ENCODE measurements around the gene CEBPA.

- no peak for TF ChIP-seq CTCF (IDR thresholded peaks at IDR 0.05; ENCODE audit: low read depth, low read length)
- no peak for TF ChIP-seq POLR2A (IDR thresholded peaks at IDR 0.05; ENCODE audit: extremely low read depth, insufficient read length)
- TF ChIP-seq MAX (IDR thresholded peaks at IDR 0.05; ENCODE audit: low read depth, low read length), result no peak
- no peak for TF ChIP-seq MYC (IDR thresholded peaks at IDR 0.05; ENCODE audit: low read depth, low read length)
These were observed 1.0 kb downstream of the CEBPA start for GRCh38 chr19:33301144-33301899.

Measured in NB4 (cell line).